GM12891 (cell line): ENCODE results near the gene FYTTD1.

Experiments used
- DNase-seq: peaks from one replicate; pipeline ENCODE4 v3.0.0; 2011; ENCODE audit warnings: low spot score; ENCODE audit not compliant: insufficient read length
- FAIRE-seq: peaks from 2 replicates; lab custom pipeline; 2011; peaks lifted over from hg19 to GRCh38; lab: Jason Lieb, UNC
- PAX5 ChIP-seq: IDR thresholded peaks from 2 replicates; pipeline ENCODE4 v1.6.1; 2011; ENCODE audit warnings: low read length, moderate library complexity, mild to moderate bottlenecking; ENCODE audit not compliant: insufficient read depth, severe bottlenecking
- POLR2A ChIP-seq: IDR thresholded peaks from 2 replicates; pipeline ENCODE4 v1.6.1; 2011; ENCODE audit warnings: low read depth, low read length, control low read depth
- POLR2AphosphoS5 ChIP-seq: IDR thresholded peaks from 2 replicates; pipeline ENCODE4 v1.6.1; 2011; ENCODE audit warnings: low read depth, low read length, control low read depth
- POU2F2 ChIP-seq: IDR thresholded peaks from 2 replicates; pipeline ENCODE4 v1.6.1; 2011; ENCODE audit warnings: low read depth, mild to moderate bottlenecking, control low read depth, low read length, moderate library complexity
- SPI1 ChIP-seq: IDR thresholded peaks from 2 replicates; pipeline ENCODE4 v1.6.1; 2011; ENCODE audit warnings: low read depth, low read length, control low read depth
- TAF1 ChIP-seq: IDR thresholded peaks from 2 replicates; pipeline ENCODE4 v1.6.1; 2011; ENCODE audit warnings: low read depth, low read length, control low read depth

FYTTD1 gene

DNA sequence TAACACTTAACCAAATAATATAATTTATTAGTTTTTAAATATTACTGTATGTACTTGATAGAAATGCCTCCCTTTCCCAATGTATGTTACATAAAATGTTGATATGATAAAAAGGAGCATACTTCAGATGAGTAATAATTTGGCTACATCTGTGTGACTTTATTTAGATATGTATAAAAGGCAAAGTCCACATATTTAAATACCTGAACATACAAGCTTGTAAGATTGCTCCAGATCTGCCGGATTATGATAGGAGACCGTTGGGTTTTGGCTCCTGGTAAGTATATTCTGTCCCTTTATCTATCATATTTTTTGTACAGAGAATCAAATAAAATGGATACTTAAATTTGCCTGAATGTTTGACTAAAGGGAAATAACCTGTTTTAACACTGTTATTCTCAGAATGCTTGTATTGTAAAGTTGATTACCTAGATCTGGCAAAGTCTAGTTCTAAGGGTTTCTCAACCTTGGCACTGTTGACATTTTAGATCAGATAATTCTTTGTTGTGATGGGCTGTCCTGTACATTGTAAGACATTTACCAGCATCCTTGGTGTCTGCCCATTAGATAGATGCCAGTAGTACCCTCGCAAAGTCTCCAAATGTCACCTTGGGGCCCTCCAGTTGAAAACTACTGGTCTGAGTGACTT, 79.8 kb downstream of the FYTTD1 start:
- TF ChIP-seq POLR2AphosphoS5, result no peak
- no peak for TF ChIP-seq POU2F2
- no peak for TF ChIP-seq TAF1
- TF ChIP-seq POLR2A, result no peak
- TF ChIP-seq SPI1, result no peak
- DNase-seq (no peak), FAIRE-seq (no peak)

- TF ChIP-seq POLR2A, result no peak
- no peak for TF ChIP-seq POLR2AphosphoS5
- TF ChIP-seq PAX5, result no peak
- no peak for TF ChIP-seq POU2F2
- no peak for TF ChIP-seq SPI1
- no peak for TF ChIP-seq TAF1
- FAIRE-seq (no peak), DNase-seq (no peak)
These were observed 80.8 kb downstream of the FYTTD1 start for GRCh38 chr3:197830308-197830966.

- TF ChIP-seq TAF1 (no peak), POLR2A (no peak), POLR2AphosphoS5 (no peak), SPI1 (no peak), PAX5 (no peak), POU2F2 (no peak)
- FAIRE-seq, result no peak
These were observed 81.3 kb downstream of the FYTTD1 start for GRCh38 chr3:197830967-197831313.

DNA sequence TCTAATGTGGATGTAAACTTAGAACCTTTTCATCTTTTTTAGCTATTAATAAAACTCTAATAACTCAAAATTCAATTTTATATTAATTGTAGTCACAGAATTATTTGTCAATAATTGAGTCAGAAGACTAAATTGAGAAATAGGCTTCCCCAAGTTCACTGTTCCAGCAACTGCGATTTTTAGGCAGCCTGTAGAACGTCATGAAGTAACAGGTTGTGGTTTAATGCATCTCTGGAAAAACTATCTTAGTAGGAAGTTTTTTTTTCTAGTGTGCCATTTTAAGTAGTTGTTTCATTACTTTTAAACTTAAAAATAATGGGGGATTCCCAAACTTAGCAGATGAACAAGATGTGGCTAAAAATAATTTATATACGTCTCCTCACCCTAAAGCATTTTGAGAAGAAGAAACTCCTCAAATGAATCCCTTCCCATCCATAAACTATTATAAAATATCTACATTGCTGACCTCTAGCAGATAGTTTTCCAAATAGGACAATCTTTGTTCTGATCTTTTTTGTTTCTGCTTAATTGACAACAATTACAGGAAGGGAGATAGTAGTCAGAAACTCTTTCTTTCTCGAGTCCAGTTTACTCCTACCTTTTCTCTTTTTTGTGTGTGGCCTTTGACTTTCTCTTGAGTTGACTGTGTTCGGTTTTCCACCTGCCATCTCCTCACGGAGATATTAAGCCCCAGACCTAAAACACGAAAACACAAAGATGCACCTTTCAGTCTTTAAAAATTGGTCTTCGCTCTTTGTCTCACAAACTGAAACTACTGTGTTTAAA, 84.4 kb downstream of the FYTTD1 start:
- TF ChIP-seq POLR2A (no peak), POU2F2 (no peak), TAF1 (no peak), POLR2AphosphoS5 (no peak), SPI1 (no peak), PAX5 (no peak)
- no peak for DNase-seq
- peak; percentile 65 for FAIRE-seq

More at GRCh38 chr3:197830967-197831313, 81.3 kb downstream of the FYTTD1 start:
- no peak for DNase-seq

GRCh38 chr3:197835509-197835908, 85.8 kb downstream of the FYTTD1 start:
- peak; percentile 88 for FAIRE-seq

DNA sequence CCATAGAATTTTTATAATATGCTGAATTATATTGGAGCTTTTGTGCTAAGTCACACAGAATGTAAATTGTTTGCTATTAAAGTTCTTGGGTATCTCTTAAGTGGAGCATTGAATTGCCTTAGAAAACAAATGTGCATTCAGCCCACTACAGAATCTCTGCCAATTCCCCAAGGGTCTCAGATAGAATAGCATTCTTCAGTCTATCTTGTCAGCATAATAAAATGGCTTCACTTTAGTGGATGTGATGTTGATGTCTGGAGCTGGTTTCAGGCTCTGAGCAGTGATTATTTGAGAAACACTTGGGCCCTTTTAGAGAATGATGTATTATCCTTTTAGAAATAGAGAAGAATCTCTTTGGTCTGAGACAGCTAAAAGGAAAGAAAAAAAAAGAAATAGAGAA, 86.6 kb downstream of the FYTTD1 start:
- DNase-seq, result no peak
- TF ChIP-seq POLR2A, result no peak
- TF ChIP-seq TAF1, result no peak
- no peak for TF ChIP-seq SPI1
- no peak for TF ChIP-seq POU2F2
- TF ChIP-seq PAX5, result no peak
- no peak for TF ChIP-seq POLR2AphosphoS5
- no peak for FAIRE-seq

More at GRCh38 chr3:197835509-197835908, 85.8 kb downstream of the FYTTD1 start:
- TF ChIP-seq POLR2AphosphoS5, result peak; percentile 23; the same call in 1 of the 2 replicates
- no peak for TF ChIP-seq TAF1
- no peak for TF ChIP-seq SPI1
- TF ChIP-seq POLR2A, result peak; percentile 62; the same call in 1 of the 2 replicates
- TF ChIP-seq POU2F2, result no peak
- no peak for DNase-seq
